Activated T-cell treated with anti-CD3 and anti-CD28 coated beads, Interleukin-2, amount 50 U/mL, for 72 hours (primary cell): ENCODE measurements around the gene TLCD5. TPM values are rescaled to one million over a fixed set of nuclear protein-coding genes. Genes with fewer than 3 reads are reported as not detected.

Experiments
- ATAC-seq, 2 donors: fragments of 150-1000 bp; cut with Tn5 transposase; replicated peaks in 1 of 2; 2 replicates each; pipeline ENCODE4 v1.10.0; 2021; ENCODE audit warnings: moderate library complexity in 2 of 2, mild to moderate bottlenecking in 1 of 2
- DNase-seq, 2 donors: peaks; one replicate each; pipeline ENCODE4 v3.0.0; 2021 to 2022; ENCODE audit warnings: mixed read lengths in 1 of 2
- H3K27ac Mint-ChIP-seq: one replicate; pipeline ENCODE4 v1.8.0; 2022; ENCODE audit warnings: mild to moderate bottlenecking, moderate library complexity, mixed read lengths
- H3K27me3 Mint-ChIP-seq: one replicate; pipeline ENCODE4 v1.8.0; 2022; ENCODE audit warnings: low read depth, mixed read lengths
- H3K36me3 Mint-ChIP-seq, 2 donors: one replicate each; pipeline ENCODE4 v1.8.0; 2022; ENCODE audit warnings: mixed read lengths in 2 of 2, mild to moderate bottlenecking in 1 of 2; ENCODE audit not compliant: insufficient read depth in 2 of 2
- H3K4me1 Mint-ChIP-seq: one replicate; pipeline ENCODE4 v1.8.0; 2022; ENCODE audit warnings: low read depth, mixed read lengths
- H3K4me3 Mint-ChIP-seq, 2 donors: one replicate each; pipeline ENCODE4 v1.8.0; 2022; ENCODE audit warnings: mild to moderate bottlenecking in 2 of 2, mixed read lengths in 2 of 2, moderate library complexity in 2 of 2
- H3K9me3 Mint-ChIP-seq, 2 donors: one replicate each; pipeline ENCODE4 v1.8.0; 2022; ENCODE audit warnings: mixed read lengths in 2 of 2
- total RNA-seq, 2 donors: library from RNA; stranded (reverse); gene quantifications; one replicate each; pipeline ENCODE4 v1.2.3, GENCODE V29; 2022

The TLCD5 gene
- total RNA-seq, 2 donors from 2014 or later, result 2.0 to 2.8 TPM

DNA sequence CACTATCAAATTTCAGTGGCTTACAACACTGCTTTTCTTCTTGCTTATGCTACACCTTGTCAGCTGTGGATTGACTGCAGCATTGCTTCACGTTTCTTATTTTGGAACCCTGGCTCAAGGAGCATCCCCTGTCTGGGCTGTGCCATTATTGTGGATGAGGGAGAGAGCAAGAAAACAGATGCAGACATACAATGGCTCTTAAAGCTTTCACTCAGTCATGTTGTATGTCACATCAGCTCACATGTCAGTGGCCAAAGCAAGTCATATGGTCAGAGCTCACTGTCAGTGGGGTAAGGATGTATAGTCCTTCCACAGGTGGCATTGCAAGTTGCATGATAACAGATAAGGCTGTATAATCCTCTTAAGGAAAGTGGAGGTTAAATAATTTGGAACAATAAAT lies 21.1 kb downstream of the TLCD5 start:
- peaks cover 55% of the 10 kb centered on the region for H3K27me3 Mint-ChIP-seq
- H3K9me3 Mint-ChIP-seq, result peaks cover 0 to 2% of the 10 kb centered on the region in 2 donors
- peaks cover 23% of the 10 kb centered on the region for H3K4me1 Mint-ChIP-seq

DNA sequence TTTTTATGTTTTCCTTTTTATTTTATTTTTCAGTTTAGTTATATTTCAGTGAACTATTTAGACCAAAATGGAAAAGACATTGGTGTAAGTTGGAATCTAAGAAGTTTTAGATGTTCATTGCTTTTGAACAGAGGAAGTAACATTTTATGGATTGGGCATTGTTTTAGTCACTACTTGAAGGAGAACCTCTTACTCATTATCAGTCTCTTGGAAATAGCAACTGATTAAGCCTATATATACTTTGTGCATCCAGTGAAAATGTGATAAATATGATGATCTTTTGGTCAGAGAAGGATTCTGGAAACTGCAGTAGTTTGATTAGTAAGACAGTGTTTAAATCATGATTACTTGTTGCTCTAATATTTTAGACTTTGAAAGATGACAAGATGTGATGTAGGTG lies 25.5 kb downstream of the TLCD5 start:
- Mint-ChIP-seq H3K4me1 (peaks cover 6% of the 10 kb centered on the region), H3K27me3 (peaks cover 59% of the 10 kb centered on the region), H3K9me3 (no peaks in the 10 kb centered on the region), H3K36me3 (no peaks in the 10 kb centered on the region), H3K4me3 (no peak overlapping the region), H3K27ac (no peak overlapping the region)
- DNase-seq (no peak), ATAC-seq (no peak)

More for the DNA sequence above, 21.1 kb downstream of the TLCD5 start:
- peaks cover 3% of the 10 kb centered on the region in 2 donors for H3K36me3 Mint-ChIP-seq
- no peak overlapping the region for H3K27ac Mint-ChIP-seq
- ATAC-seq, result no peak
- no peak overlapping the region for H3K4me3 Mint-ChIP-seq
- DNase-seq, result no peak

GRCh38 chr11:120352405-120352804 lies 27.3 kb downstream of the TLCD5 start:
- H3K27ac Mint-ChIP-seq, result no peak overlapping the region
- H3K4me1 Mint-ChIP-seq, result no peaks in the 10 kb centered on the region
- H3K9me3 Mint-ChIP-seq, result no peaks in the 10 kb centered on the region
- ATAC-seq (no peak), DNase-seq (no peak)
- peaks cover 56% of the 10 kb centered on the region for H3K27me3 Mint-ChIP-seq
- H3K36me3 Mint-ChIP-seq, result no peaks in the 10 kb centered on the region
- H3K4me3 Mint-ChIP-seq, result no peak overlapping the region

GRCh38 chr11:120354068-120354467 lies 29.0 kb downstream of the TLCD5 start:
- H3K36me3 Mint-ChIP-seq, result no peaks in the 10 kb centered on the region
- DNase-seq, result no peak

GRCh38 chr11:120354779-120355178 lies 29.7 kb downstream of the TLCD5 start:
- peaks cover 49% of the 10 kb centered on the region for H3K27me3 Mint-ChIP-seq
- ATAC-seq (no peak), DNase-seq (no peak)
- H3K9me3 Mint-ChIP-seq, result no peaks in the 10 kb centered on the region
- no peak overlapping the region for H3K4me3 Mint-ChIP-seq
- no peak overlapping the region for H3K27ac Mint-ChIP-seq
- H3K36me3 Mint-ChIP-seq, result no peaks in the 10 kb centered on the region
- H3K4me1 Mint-ChIP-seq, result no peaks in the 10 kb centered on the region

More at GRCh38 chr11:120354068-120354467, 29.0 kb downstream of the TLCD5 start:
- no peak for ATAC-seq
- H3K27me3 Mint-ChIP-seq, result peaks cover 56% of the 10 kb centered on the region
- H3K9me3 Mint-ChIP-seq, result no peaks in the 10 kb centered on the region
- no peak overlapping the region for H3K4me3 Mint-ChIP-seq
- no peak overlapping the region for H3K27ac Mint-ChIP-seq
- no peaks in the 10 kb centered on the region for H3K4me1 Mint-ChIP-seq

- no peak overlapping the region for H3K27ac Mint-ChIP-seq
- ATAC-seq (no peak), DNase-seq (no peak)
- H3K36me3 Mint-ChIP-seq, result no peaks in the 10 kb centered on the region
- H3K9me3 Mint-ChIP-seq, result no peaks in the 10 kb centered on the region
- peaks cover 46% of the 10 kb centered on the region for H3K27me3 Mint-ChIP-seq
- no peaks in the 10 kb centered on the region for H3K4me1 Mint-ChIP-seq
- no peak overlapping the region for H3K4me3 Mint-ChIP-seq
Measured at GRCh38 chr11:120357620-120358019, 32.5 kb downstream of the TLCD5 start.

DNA sequence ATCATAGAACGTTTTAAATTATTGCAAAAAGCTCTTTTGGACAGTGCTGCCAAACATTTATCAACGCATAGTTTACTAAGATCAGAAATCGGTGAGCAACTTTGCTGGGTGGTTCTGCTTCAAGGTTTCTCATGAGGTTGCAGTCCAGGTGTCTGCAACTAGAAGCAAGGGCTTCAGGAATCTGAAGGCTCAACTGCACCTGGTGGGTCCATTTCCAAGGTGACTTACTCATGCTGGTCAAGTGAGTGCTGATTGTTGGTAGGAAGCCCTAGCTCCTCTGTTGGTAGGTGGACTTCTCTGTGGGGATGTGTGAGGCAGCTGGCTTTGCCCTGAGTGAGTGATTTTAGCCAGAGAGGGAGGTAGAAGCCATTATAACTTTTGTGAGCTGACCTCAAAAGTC lies 33.6 kb downstream of the TLCD5 start:
- Mint-ChIP-seq H3K9me3 (no peaks in the 10 kb centered on the region), H3K36me3 (no peaks in the 10 kb centered on the region), H3K27ac (no peak overlapping the region), H3K4me3 (no peak overlapping the region), H3K4me1 (no peaks in the 10 kb centered on the region), H3K27me3 (peaks cover 44% of the 10 kb centered on the region)
- ATAC-seq (no peak), DNase-seq (no peak)

DNA sequence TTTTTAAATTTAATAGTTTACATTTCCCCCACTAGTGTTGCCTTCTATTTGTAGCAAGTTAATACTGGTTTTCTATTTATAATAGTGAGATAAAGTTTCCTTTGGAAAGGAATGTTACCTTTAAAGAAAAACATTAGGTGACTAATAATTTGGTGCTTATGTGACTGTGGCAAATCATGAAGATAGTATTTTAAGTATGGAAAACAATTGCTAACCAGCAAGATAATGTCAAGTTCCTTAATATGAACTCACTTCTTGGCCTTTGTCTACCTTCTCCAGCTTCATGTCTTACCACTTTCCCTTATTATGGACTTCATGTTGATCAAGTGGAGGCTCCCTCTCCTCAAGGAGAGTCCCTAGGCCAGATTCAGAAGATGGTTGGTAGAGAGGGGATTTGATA lies 38.3 kb downstream of the TLCD5 start:
- Mint-ChIP-seq H3K4me1 (no peaks in the 10 kb centered on the region), H3K36me3 (no peaks in the 10 kb centered on the region), H3K27me3 (peaks cover 16% of the 10 kb centered on the region), H3K9me3 (no peaks in the 10 kb centered on the region), H3K4me3 (no peak overlapping the region), H3K27ac (no peak overlapping the region)
- no peak for DNase-seq
- ATAC-seq, result no peak

- DNase-seq (no peak), ATAC-seq (no peak)
- Mint-ChIP-seq H3K36me3 (no peaks in the 10 kb centered on the region), H3K9me3 (no peaks in the 10 kb centered on the region), H3K4me3 (no peak overlapping the region), H3K27me3 (peaks cover 16% of the 10 kb centered on the region), H3K27ac (no peak overlapping the region), H3K4me1 (no peaks in the 10 kb centered on the region)
Measured at GRCh38 chr11:120365512-120365911, 40.4 kb downstream of the TLCD5 start.

DNA sequence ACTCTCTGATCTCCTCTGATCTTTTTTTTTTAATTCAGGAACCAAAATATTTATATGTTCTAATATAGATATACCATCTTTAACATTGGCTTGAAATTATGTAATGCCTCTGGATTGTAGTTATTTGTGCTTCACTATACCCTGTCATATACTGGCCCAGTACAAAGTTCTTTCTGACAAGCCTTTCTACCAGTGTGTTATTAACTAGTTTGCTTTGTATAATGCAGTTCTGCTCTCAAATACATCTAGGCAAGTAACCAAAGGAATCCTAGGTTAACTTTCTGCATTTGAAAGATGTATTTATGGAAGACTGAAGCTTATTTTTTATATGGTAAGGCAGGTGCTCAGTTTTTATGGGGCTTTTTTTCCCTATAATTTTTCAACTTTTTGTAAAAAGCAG lies 47.2 kb downstream of the TLCD5 start:
- no peak for DNase-seq
- no peaks in the 10 kb centered on the region for H3K4me1 Mint-ChIP-seq
- H3K36me3 Mint-ChIP-seq, result no peaks in the 10 kb centered on the region
- H3K4me3 Mint-ChIP-seq, result no peak overlapping the region
- H3K27ac Mint-ChIP-seq, result no peak overlapping the region
- no peaks in the 10 kb centered on the region for H3K9me3 Mint-ChIP-seq
- H3K27me3 Mint-ChIP-seq, result peaks cover 5% of the 10 kb centered on the region
- ATAC-seq, result no peak

DNA sequence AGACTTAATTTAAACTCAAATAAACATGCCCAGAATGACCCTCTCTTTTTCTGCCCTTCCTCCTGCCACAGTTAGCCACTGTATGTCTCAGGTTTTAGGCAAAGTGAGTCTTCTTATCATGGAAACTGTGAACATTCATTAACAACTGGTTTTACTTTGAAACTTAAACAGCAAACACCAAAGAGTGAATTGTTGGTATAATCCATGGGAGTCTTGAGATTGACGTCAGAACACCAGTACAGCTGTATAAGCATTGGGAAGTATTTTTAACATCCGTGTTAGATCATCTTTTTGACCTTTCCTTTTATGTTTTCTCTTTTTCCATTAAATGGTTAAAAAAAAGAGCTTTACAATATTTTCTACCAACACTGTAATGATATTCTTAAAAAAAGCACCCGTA lies 50.0 kb downstream of the TLCD5 start:
- Mint-ChIP-seq H3K9me3 (peaks cover 0 to 2% of the 10 kb centered on the region in 2 donors), H3K4me3 (no peak overlapping the region), H3K27ac (no peak overlapping the region), H3K4me1 (no peaks in the 10 kb centered on the region), H3K36me3 (peaks cover 0 to 4% of the 10 kb centered on the region in 2 donors), H3K27me3 (peaks cover 5% of the 10 kb centered on the region)
- no peak for ATAC-seq
- no peak for DNase-seq

- no peak for ATAC-seq
- H3K27ac Mint-ChIP-seq, result no peak overlapping the region
- H3K9me3 Mint-ChIP-seq, result peaks cover 0 to 2% of the 10 kb centered on the region in 2 donors
- H3K4me1 Mint-ChIP-seq, result no peaks in the 10 kb centered on the region
- DNase-seq, result no peak
- peaks cover 0 to 4% of the 10 kb centered on the region in 2 donors for H3K36me3 Mint-ChIP-seq
- no peaks in the 10 kb centered on the region for H3K27me3 Mint-ChIP-seq
- H3K4me3 Mint-ChIP-seq, result no peak overlapping the region
Measured at GRCh38 chr11:120376547-120377182, 51.6 kb downstream of the TLCD5 start.

- Mint-ChIP-seq H3K4me3 (no peak overlapping the region), H3K27me3 (peaks cover 2% of the 10 kb centered on the region), H3K36me3 (peaks cover 0 to 4% of the 10 kb centered on the region in 2 donors), H3K4me1 (no peaks in the 10 kb centered on the region), H3K27ac (no peak overlapping the region), H3K9me3 (peaks cover 0 to 2% of the 10 kb centered on the region in 2 donors)
- no peak for ATAC-seq
- DNase-seq, result no peak
Measured at GRCh38 chr11:120378474-120378873, 53.4 kb downstream of the TLCD5 start.

DNA sequence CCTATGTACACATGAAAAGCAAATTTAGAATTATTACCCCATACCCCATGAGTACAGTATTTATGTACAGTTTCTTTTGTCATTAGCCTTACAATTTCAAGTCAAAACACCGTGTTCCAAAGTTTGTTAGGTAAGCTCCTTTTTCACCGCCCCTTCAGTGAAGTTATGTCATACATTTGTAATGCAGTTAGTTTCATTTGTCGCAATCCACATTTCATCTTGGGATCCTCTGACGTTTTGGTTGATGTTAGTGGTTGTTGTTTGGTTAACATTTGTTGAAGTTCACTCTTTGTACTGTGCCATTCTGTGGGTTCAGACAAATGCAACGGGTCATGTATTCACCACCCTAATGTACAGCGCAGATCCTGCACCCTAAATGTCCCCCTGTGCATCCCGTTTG lies 56.3 kb downstream of the TLCD5 start:
- ATAC-seq, result no peak
- H3K4me1 Mint-ChIP-seq, result no peaks in the 10 kb centered on the region
- no peak overlapping the region for H3K27ac Mint-ChIP-seq
- DNase-seq, result no peak
- H3K27me3 Mint-ChIP-seq, result peaks cover 27% of the 10 kb centered on the region
- H3K4me3 Mint-ChIP-seq, result no peak overlapping the region
- H3K36me3 Mint-ChIP-seq, result peaks cover 0 to 4% of the 10 kb centered on the region in 2 donors
- peaks cover 0 to 2% of the 10 kb centered on the region in 2 donors for H3K9me3 Mint-ChIP-seq
